Spleen (tissue), 13 donors: Measurements from ENCODE around the gene CMAS. TPM values are rescaled to one million over a fixed set of nuclear protein-coding genes. Genes with fewer than 3 reads are reported as not detected.
"Not testable (repeated sequence)": the region's sequence is repeated elsewhere in the genome, so short reads cannot be mapped to it uniquely, and the experiment has no call there.

Experiments used
- DNase-seq: peaks from one replicate; pipeline ENCODE4 v3.0.0-alpha.2; 2020
- H3K27ac ChIP-seq, 8 donors: fragments of 200-600 bp; sonication (generic) in 7 of 8; 1 replicate in 4 of 8; 2 replicates in 4 of 8; pipeline versions ENCODE4 v1.5.0 to v1.8.0; 2016 to 2021; ENCODE audit warnings: inconsistent platforms in 4 of 8, mild to moderate bottlenecking in 4 of 8, moderate library complexity in 1 of 8
- H3K27me3 ChIP-seq, 7 donors: fragments of 200-600 bp; sonication (generic) in 6 of 7; replicated peaks in 1 of 7; 1 replicate in 4 of 7; 2 replicates in 3 of 7; pipeline versions ENCODE4 v1.5.0 to v1.8.0; 2016 to 2021; ENCODE audit warnings: inconsistent platforms in 3 of 7, mild to moderate bottlenecking in 1 of 7
- H3K36me3 ChIP-seq, 6 donors: fragments of 200-600 bp; sonication (generic) in 5 of 6; 1 replicate in 4 of 6; 2 replicates in 2 of 6; pipeline versions ENCODE4 v1.5.0 to v1.8.0; 2016 to 2021; ENCODE audit warnings: inconsistent platforms in 2 of 6
- H3K4me1 ChIP-seq, 6 donors: fragments of 200-600 bp; sonication (generic) in 5 of 6; 1 replicate in 3 of 6; 2 replicates in 3 of 6; pipeline versions ENCODE4 v1.5.0 to v1.8.0; 2016 to 2021; ENCODE audit warnings: inconsistent platforms in 3 of 6
- H3K4me3 ChIP-seq, 8 donors: fragments of 200-600 bp; sonication (generic) in 7 of 8; 1 replicate in 4 of 8; 2 replicates in 4 of 8; pipeline versions ENCODE4 v1.5.0 to v1.8.0; 2016 to 2021; ENCODE audit warnings: inconsistent platforms in 4 of 8, mild to moderate bottlenecking in 4 of 8, moderate library complexity in 2 of 8
- H3K9me3 ChIP-seq, 8 donors: fragments of 200-600 bp; sonication (generic) in 7 of 8; 1 replicate in 4 of 8; 2 replicates in 4 of 8; pipeline versions ENCODE4 v1.5.0 to v1.8.0; 2016 to 2021; ENCODE audit warnings: inconsistent platforms in 4 of 8
- CTCF ChIP-seq, 11 experiments: fragments of 200-600 bp in 7 of 11; fragments of 450-650 bp in 4 of 11; sonication (generic) in 4 of 11; IDR thresholded peaks in 8 of 11; conservative IDR thresholded peaks in 3 of 11; 1 replicate in 7 of 11; 2 replicates in 4 of 11; pipeline versions ENCODE4 v1.4.0 to v1.8.0; 2016 to 2021; ENCODE audit warnings: antibody characterized with exemption in 11 of 11, inconsistent platforms in 4 of 11, mild to moderate bottlenecking in 1 of 11
- POLR2A ChIP-seq, 3 donors: fragments of 450-650 bp; IDR thresholded peaks; one replicate each; pipeline ENCODE4 v1.5.1; 2017; ENCODE audit warnings: antibody characterized with exemption in 3 of 3, mild to moderate bottlenecking in 1 of 3
- POLR2AphosphoS5 ChIP-seq, 3 donors: sonication (generic); formaldehyde crosslinking; IDR thresholded peaks; one replicate each; pipeline ENCODE4 v1.5.1; 2017; ENCODE audit warnings: antibody characterized with exemption in 3 of 3
- WGBS, 5 donors: extraction: QIAGEN DNeasy Blood & Tissue Kit in 3 of 5; methylation state at CpG; one replicate each; pipeline versions ENCODE4 v1.1.5 to v1.1.7; 2013 to 2018; 5-methylcytosine and 5-hydroxymethylcytosine counted together
- intact Hi-C: fragments of 100-400 bp; cut with DNase I; formaldehyde crosslinking; loops from one replicate; pipeline ENCODE4 v1.15.0; 2023; ENCODE audit warnings: low total_unique reads
- long read RNA-seq, 2 donors: transcript quantifications; one replicate each; lab custom pipeline, GENCODE V29; 2026
- polyA plus RNA-seq, 3 donors: library from polyadenylated mRNA; stranded (reverse); fragments of 200-250 nt; gene quantifications; one replicate each; pipeline ENCODE4 v1.2.1, GENCODE V29; 2013
- total RNA-seq, 7 donors: library from RNA; depleted of rRNA in 3 of 7; stranded (reverse); fragments of >200 nt in 3 of 7; fragmentation: NEBNext Ultra II Directional in 4 of 7; extraction: Animal tissue kit (Norgen Biotek cat#: 25700) in 4 of 7; gene quantifications; one replicate each; pipeline versions ENCODE4 v1.1.0 to v1.2.1, GENCODE V29; 2016 to 2021
- donor health status: healthy with polysubstance abuse.
- donor health status: DM: no; HTN: no; CAD: no; lungs with moderate emphysema.
- donor health status: DM: no; HTN: no; CAD: no.
- donor health status: Bipolar disorder and iron deficiency.
- donor health status: healthy.
- donor health status: DM: no; HTN: no; CAD: no.
- donor health status: DM: yes; HTN: yes; CAD: no.

Gene CMAS
- total RNA-seq (10 to 100 TPM; 21.6 to 28.8 (median 26.4) TPM), polyA plus RNA-seq (10 to 100 TPM; 18.7 to 30.7 (median 24.3) TPM)
- long read RNA-seq, donor 1, transcript CMAS-201 (8 exons, 1,787 nt): major isoform, 21 of 27 reads
- long read RNA-seq, donor 1, partial matches to known transcripts: 5 of 27 reads
- long read RNA-seq, donor 1, other reads (novel, unspliced or antisense): 0 of 27 reads
- long read RNA-seq, donor 2, transcript CMAS-201 (8 exons, 1,787 nt): major isoform, 23 of 30 reads
- long read RNA-seq, donor 2, partial matches to known transcripts: 0 of 30 reads
- long read RNA-seq, donor 2, other reads (novel, unspliced or antisense): 7 of 30 reads

DNA sequence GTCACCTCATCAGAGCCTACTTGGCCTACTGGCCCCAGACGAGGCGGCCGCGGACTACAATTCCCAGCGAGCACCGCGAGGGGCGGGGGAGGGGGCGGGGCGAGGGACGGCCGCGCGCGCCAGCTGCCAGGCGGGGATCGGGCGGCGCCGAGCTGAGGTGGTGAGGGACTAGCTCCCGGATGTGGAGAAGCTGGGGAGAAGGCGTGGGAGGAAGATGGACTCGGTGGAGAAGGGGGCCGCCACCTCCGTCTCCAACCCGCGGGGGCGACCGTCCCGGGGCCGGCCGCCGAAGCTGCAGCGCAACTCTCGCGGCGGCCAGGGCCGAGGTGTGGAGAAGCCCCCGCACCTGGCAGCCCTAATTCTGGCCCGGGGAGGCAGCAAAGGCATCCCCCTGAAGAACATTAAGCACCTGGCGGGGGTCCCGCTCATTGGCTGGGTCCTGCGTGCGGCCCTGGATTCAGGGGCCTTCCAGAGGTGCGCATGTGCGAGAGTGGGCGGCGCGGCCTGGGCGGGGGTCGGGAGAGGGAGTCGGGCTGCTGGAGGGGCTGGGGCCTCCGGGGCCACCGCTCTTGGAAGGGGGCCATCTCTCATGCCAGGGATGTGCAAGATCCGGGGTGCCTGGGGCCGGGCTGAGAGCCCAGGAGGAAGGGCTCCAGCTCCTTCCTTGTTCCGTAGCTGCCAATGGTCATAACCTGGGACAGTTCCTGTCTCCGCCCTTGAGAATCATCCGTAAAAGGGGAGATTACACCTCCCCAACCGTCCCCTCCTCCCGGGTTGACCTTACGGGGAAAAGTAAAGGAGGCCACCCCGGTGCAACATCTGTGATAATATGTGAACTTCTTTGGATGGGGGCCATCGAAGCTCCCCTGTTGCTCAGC is at the start of gene CMAS:
Gene CMAS, plus strand, starts transcription at position 129 of the 878 bp plus-strand sequence. Its CDS starts 86 bp downstream, at position 215.
- intact Hi-C loops: no loop called here
- TF ChIP-seq POLR2AphosphoS5 (IDR thresholded peaks at IDR 0.05): peak; percentile 86 to 89 (median 87)
- TF ChIP-seq POLR2A (IDR thresholded peaks at IDR 0.05): peak in 1 of 3 donors; percentile 35
- TF ChIP-seq CTCF (IDR thresholded peaks at IDR 0.05 in 8 of 11, conservative IDR thresholded peaks at IDR 0.05 in 3 of 11): no peak
- DNase-seq: peak; percentile 94
- Histone ChIP-seq H3K27ac (peak within 1 kb of the TSS; percentile 70 to 92 (median 86)), H3K27me3 (no peaks in the 10 kb centered on the region), H3K4me1 (peaks cover 0 to 43% (median 25%) of the 10 kb centered on the region in 6 donors), H3K9me3 (no peaks in the 10 kb centered on the region), H3K36me3 (peaks cover 0 to 6% (median 0%) of the 10 kb centered on the region in 6 donors), H3K4me3 (peak within 1 kb of the TSS; percentile 91 to 100 (median 94))
- 0 to 1% (median 0%) methylated on average over 23 to 64 of the region's 64 CpGs for WGBS, 5 donors

DNA sequence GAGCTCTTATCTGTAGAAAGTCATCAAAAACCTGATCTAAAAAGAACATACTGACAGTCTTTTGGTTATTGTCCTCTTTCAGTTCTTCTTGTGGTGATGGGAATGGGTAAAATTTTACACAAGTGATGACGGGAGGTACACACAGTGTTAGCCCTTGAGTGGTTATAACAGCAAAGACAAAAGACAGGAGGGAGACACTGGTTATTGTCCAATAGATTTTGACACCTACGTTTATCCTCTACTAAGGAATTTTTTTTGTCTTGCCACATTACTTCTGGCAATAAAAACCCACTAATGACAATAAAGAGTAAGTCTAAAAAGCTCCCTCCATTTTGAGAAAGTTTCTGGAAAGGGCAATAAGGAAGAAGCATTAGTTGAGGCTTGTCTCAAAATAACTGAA is 47.7 kb upstream of the CMAS start:
- intact Hi-C loops: no loop called here
- no peaks in the 10 kb centered on the region for H3K4me1 ChIP-seq
- WGBS, 5 donors: 75 to 82% (median 79%) methylated on average over 2 of the region's 2 CpGs
- no peaks in the 10 kb centered on the region for H3K36me3 ChIP-seq
- H3K4me3 ChIP-seq: no peak overlapping the region
- no peak for DNase-seq
- TF ChIP-seq POLR2A (IDR thresholded peaks at IDR 0.05) (no peak), POLR2AphosphoS5 (IDR thresholded peaks at IDR 0.05) (no peak), CTCF (IDR thresholded peaks at IDR 0.05 in 8 of 11, conservative IDR thresholded peaks at IDR 0.05 in 3 of 11) (no peak)
- H3K27me3 ChIP-seq: no peaks in the 10 kb centered on the region
- H3K9me3 ChIP-seq: no peaks in the 10 kb centered on the region
- no peak overlapping the region for H3K27ac ChIP-seq

DNA sequence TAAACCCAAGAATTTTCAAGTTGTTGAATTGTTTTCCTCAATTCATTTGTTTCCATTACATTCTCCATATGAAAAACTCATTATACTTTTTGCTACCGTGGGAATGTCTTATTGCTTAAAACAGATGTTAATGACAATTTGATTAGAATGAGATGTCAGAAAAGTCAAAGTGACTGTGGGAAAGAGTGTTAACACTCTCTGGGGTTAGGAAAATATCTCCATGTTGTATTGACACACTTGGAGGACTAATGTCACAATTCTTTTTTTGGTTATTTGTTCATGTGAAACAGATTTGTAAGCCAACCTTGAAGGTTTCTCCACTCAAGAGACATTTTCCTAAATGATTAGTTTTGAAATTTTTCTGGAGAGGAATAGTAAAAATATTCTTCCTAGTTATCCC is 47.2 kb upstream of the CMAS start:
- intact Hi-C loops: no loop called here
- TF ChIP-seq CTCF (IDR thresholded peaks at IDR 0.05 in 8 of 11, conservative IDR thresholded peaks at IDR 0.05 in 3 of 11) (no peak), POLR2AphosphoS5 (IDR thresholded peaks at IDR 0.05) (no peak), POLR2A (IDR thresholded peaks at IDR 0.05) (no peak)
- no peaks in the 10 kb centered on the region for H3K27me3 ChIP-seq
- no peaks in the 10 kb centered on the region for H3K4me1 ChIP-seq
- no peak for DNase-seq
- H3K27ac ChIP-seq: no peak overlapping the region
- WGBS, 5 donors: 87 to 95% (median 91%) methylated on average over 1 of the region's 1 CpG
- no peaks in the 10 kb centered on the region for H3K9me3 ChIP-seq
- no peak overlapping the region for H3K4me3 ChIP-seq
- no peaks in the 10 kb centered on the region for H3K36me3 ChIP-seq

DNA sequence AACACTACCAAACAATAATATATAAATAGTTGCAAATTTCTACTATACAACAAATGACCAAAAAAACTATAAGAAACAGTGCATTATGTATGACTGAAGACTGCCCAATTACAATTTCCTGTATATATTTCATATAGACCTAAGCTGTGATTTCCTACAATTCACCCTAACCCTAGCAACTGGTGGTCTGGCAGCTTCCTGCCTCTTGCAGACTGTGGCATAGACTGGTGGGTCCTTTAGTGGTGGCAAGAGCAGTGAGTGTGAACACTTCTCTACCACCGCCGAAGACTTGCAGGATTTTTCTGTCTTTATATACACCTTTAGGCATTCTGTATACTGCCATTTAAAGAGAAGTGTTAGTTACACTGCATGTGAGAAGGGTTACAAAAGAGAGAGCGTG is 43.6 kb upstream of the CMAS start:
- Histone ChIP-seq H3K27me3 (no peaks in the 10 kb centered on the region), H3K27ac (no peak overlapping the region), H3K4me3 (no peak overlapping the region), H3K4me1 (no peaks in the 10 kb centered on the region), H3K9me3 (no peaks in the 10 kb centered on the region), H3K36me3 (no peaks in the 10 kb centered on the region)
- WGBS, 5 donors: 71 to 90% (median 80%) methylated on average over 3 of the region's 3 CpGs
- intact Hi-C loops: no loop called here
- no peak for DNase-seq
- TF ChIP-seq CTCF (IDR thresholded peaks at IDR 0.05 in 8 of 11, conservative IDR thresholded peaks at IDR 0.05 in 3 of 11) (no peak), POLR2A (IDR thresholded peaks at IDR 0.05) (no peak)

DNA sequence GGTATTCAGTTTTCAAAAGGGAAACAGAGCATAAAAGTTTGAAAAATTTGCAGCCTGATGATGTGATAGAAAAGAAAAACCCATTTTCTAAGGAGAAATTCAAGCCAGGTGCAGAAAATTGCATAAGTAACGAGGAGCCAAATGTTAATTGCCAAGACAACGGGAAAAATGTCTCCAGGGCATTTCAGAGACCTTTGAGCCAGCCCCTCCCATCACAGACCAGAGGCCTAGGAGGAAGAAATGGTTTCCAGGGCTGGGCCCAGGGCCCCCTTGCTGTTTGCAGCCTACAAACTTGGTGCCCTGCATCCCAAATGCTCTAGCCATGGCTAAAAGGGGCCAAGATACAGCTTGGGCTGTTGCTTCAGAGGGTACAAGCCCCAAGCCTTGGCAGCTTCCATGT is 38.2 kb upstream of the CMAS start:
- H3K9me3 ChIP-seq, H3K4me3 ChIP-seq, intact Hi-C loops, H3K36me3 ChIP-seq, H3K27me3 ChIP-seq, DNase-seq, H3K4me1 ChIP-seq, H3K27ac ChIP-seq: not testable (repeated sequence)
- 68 to 89% (median 77%) methylated on average over 2 of the region's 2 CpGs for WGBS, 5 donors
